D721Med (cell line): Measurements from ENCODE around the gene EGLN1.

ENCODE experiments used
- DNase-seq: peaks from one replicate; pipeline ENCODE4 v3.0.0; 2011; ENCODE audit warnings: low spot score; ENCODE audit not compliant: insufficient read length
- FAIRE-seq: peaks from 2 replicates; lab custom pipeline; 2011; peaks lifted over from hg19 to GRCh38; lab: Jason Lieb, UNC
- TF ChIP-seq, protein P1 (sequence below): IDR thresholded peaks from 2 replicates; pipeline ENCODE4 v1.5.1; 2012; ENCODE audit warnings: mild to moderate bottlenecking, control low read depth; ENCODE audit not compliant: insufficient read depth; ENCODE audit errors: missing control alignments

EGLN1 gene

DNA sequence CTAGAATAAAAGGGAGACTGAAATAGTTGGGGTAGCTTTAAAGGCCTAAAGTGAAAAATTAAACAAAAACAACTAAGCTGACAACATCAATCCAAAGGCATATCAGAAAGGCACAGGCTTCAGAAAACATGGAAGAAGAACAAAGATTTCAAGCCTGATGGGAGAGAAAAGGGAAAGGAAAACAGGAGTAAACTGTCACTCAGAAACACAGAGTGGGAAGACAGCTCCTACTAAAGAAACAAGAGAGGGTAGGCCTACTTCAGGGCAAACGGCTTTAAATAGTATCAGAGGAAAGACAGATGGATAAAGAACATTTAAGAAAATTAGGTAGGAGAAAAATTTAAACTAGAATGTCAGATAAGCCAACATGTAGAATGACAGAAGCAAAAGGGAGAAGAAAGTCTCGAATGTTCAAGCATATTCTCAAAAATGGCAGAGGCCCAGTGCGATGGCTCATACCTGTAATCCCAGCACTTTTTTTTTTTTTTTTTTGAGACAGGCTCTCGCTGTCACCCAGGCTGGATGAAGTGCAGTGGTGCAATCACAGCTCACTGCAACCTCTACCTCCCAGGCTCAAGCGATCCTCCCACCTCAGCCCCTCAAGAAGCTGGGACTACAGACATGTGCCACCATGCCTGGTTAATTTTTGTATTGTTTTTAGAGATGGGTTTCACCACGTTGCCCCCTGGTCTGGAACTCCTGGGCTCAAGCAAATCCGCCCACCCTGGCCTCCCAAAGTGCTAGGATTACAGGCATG, 7.6 kb downstream of the EGLN1 start:
- DNase-seq (no peak), FAIRE-seq (no peak)
- TF ChIP-seq, protein P1, sequence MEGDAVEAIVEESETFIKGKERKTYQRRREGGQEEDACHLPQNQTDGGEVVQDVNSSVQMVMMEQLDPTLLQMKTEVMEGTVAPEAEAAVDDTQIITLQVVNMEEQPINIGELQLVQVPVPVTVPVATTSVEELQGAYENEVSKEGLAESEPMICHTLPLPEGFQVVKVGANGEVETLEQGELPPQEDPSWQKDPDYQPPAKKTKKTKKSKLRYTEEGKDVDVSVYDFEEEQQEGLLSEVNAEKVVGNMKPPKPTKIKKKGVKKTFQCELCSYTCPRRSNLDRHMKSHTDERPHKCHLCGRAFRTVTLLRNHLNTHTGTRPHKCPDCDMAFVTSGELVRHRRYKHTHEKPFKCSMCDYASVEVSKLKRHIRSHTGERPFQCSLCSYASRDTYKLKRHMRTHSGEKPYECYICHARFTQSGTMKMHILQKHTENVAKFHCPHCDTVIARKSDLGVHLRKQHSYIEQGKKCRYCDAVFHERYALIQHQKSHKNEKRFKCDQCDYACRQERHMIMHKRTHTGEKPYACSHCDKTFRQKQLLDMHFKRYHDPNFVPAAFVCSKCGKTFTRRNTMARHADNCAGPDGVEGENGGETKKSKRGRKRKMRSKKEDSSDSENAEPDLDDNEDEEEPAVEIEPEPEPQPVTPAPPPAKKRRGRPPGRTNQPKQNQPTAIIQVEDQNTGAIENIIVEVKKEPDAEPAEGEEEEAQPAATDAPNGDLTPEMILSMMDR: no peak

DNA sequence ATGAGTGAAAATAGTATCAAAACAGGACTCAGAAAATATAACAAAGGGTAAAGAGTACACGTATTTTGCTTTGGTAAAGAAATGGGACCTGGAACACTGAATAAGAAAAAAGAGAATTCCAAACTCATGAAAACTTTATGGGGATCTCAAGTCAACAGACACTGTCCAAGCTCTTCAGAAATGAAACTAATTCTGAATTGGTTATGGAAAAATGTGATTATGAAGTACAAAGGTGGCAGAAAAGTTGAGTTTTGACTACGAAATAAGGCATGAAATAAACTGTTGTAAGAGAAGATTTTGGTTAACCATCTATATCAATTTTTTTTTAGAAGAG, 8.4 kb downstream of the EGLN1 start:
- TF ChIP-seq, protein P1: no peak
- no peak for FAIRE-seq
- DNase-seq: no peak

DNA sequence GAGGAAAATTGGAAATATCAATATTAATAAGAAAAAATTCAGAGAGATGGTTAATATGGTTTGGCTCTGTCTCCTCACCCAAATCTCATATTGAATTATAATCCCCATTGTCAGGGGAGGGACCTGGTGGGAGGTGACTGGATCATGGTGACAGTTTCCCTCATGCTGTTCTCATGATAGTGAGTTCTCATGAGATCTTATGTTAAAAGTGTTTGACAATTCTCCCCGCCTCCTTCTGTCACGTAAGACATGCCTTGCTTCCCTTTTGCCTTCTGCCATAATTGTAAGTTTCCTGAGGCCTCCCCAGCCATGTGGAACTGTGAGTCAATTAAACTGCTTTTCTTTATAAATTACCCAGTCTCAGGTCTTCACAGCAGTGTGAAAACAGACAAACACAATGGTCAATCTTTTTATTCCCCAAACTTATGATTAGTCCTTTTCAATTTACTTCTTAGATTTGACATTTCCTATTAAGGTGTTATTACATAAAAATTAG, 11.0 kb downstream of the EGLN1 start:
- TF ChIP-seq, protein P1: no peak
- no peak for FAIRE-seq
- no peak for DNase-seq

DNA sequence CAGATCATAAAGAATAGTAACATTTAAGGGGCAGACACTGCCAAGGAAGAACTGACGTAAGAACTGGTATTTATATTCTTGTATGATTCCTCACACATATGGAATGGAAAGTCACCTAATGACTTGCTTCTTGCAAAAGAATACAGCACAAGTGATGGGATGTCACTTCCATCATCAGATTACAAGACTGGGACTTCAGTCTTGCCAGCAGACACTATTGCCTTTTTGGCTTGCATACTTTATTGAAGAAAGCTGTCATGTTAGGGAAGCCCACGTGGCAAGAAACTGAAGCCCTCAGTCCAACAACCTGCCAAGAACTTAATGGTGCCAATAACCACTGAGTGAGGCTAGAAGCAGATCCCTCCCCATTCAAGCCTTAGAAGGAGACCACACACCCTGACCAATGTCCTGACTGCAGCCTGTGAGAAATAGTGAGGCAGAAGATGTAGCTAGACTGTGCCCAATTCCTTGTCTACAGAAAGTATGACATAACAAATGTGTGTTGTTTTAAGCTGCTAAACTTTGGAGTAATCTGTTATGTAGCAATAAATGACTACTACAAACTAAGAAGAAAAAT, 12.0 kb downstream of the EGLN1 start:
- TF ChIP-seq, protein P1: no peak
- peak; percentile 72 for FAIRE-seq
- DNase-seq: no peak

DNA sequence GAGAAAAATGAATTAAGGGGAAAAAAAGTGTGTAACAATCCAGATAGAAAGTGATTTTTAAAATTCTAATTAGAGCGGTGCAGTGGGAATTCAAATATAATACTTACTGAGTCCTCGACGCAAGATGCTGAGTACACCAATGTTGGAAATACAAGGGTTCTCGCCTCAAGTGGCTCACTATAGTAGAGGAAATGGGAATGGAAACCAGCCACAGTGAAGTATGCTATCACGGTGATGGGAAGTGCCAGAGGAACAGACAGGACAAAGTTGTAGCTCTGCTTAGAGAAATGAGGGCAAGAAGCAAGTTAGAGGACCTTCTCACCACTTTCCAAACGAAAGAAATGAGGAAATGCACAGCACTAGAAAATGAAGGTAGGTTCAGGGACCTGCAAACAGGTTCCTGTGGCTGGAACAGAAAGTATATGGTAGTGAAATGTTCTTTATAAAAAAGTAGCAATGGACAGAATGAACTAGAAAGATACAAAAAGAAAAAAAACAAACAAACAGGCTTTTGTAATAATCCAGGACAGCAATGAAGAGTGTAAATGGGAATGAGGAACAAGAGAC, 13.5 kb downstream of the EGLN1 start:
- DNase-seq (no peak), FAIRE-seq (no peak)
- TF ChIP-seq, protein P1: no peak

DNA sequence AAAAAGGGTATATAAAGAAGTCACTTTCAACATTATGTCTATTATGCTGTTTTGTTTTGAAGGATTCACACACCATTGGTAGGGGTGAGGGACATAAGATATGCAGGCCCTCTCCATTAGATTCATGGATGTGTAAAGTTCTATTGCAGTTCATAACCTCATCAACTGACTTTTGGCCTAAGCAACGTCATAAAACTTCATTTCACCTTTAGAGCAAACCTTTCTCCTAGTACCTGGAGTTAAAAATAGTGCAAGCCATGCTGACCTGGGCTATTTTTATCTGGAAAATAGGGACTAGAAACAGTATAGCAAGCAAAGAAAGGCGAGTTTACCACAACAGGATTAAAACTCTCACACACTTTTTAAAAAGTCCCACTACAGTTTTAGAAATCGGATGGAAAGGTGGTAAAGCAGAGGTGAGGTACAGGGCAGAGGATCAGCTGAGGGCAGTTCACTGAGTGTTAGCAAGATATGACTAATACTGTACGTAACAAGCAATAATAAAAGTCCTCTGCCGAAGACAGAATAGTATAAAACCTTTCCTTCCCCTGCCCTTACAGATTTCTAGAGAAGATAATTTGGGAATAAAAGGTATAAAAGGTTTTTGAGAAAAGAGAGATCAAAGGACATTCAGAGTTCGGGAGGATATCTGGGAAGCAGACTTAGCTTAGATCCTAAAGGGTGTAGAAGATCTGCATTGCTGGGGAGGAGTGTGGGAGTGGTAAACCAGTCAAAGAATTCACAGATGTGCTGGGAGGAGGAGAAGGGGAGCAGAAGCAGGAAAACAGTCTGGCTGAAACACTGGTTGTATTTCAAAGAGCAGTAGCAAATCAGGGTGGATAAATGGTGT, 14.3 kb downstream of the EGLN1 start:
- TF ChIP-seq, protein P1: no peak
- DNase-seq: no peak
- no peak for FAIRE-seq
